ENCODE results near the gene TMEFF2.
"Not testable (repeated sequence)": the region's sequence is repeated elsewhere in the genome, so short reads cannot be mapped to it uniquely, and the experiment has no call there.

The TMEFF2 gene

GRCh38 chr2:192183296-192183695 is 11.4 kb downstream of the TMEFF2 start:
- no peak for DNase-seq

- DNase-seq = no peak
Measured at GRCh38 chr2:192166946-192167345, 27.8 kb downstream of the TMEFF2 start.

GRCh38 chr2:192165842-192166241 is 28.9 kb downstream of the TMEFF2 start:
- DNase-seq = no peak

- no peak for DNase-seq
Measured at GRCh38 chr2:192162392-192163042, 32.2 kb downstream of the TMEFF2 start.

- no peak for DNase-seq
Measured at GRCh38 chr2:192161656-192162290, 33.0 kb downstream of the TMEFF2 start.

GRCh38 chr2:192159736-192160135 is 35.0 kb downstream of the TMEFF2 start:
- no peak for DNase-seq

- no peak for DNase-seq
Measured at GRCh38 chr2:192159208-192159607, 35.5 kb downstream of the TMEFF2 start.

GRCh38 chr2:192157776-192158175 is 37.0 kb downstream of the TMEFF2 start:
- no peak for DNase-seq

- no peak for DNase-seq
Measured at GRCh38 chr2:192155511-192156118, 39.1 kb downstream of the TMEFF2 start.

GRCh38 chr2:192153561-192153960 is 41.2 kb downstream of the TMEFF2 start:
- DNase-seq = no peak

- DNase-seq = no peak
Measured at GRCh38 chr2:192151853-192152252, 42.9 kb downstream of the TMEFF2 start.

- DNase-seq = no peak
Measured at GRCh38 chr2:192150166-192150565, 44.6 kb downstream of the TMEFF2 start.

GRCh38 chr2:192148620-192149321 is 46.0 kb downstream of the TMEFF2 start:
- DNase-seq = no peak

GRCh38 chr2:192148241-192148619 is 46.5 kb downstream of the TMEFF2 start:
- no peak for DNase-seq

- DNase-seq = no peak
Measured at GRCh38 chr2:192146069-192147015, 48.4 kb downstream of the TMEFF2 start.

GRCh38 chr2:192145496-192145895 is 49.2 kb downstream of the TMEFF2 start:
- no peak for DNase-seq

GRCh38 chr2:192140236-192140839 is 54.4 kb downstream of the TMEFF2 start:
- DNase-seq = no peak

- DNase-seq = no peak
Measured at GRCh38 chr2:192139813-192140212, 54.9 kb downstream of the TMEFF2 start.

- DNase-seq = no peak
Measured at GRCh38 chr2:192137451-192137850, 57.3 kb downstream of the TMEFF2 start.

GRCh38 chr2:192132604-192133003 is 62.1 kb downstream of the TMEFF2 start:
- DNase-seq = not testable (repeated sequence)

- DNase-seq = not testable (repeated sequence)
Measured at GRCh38 chr2:192130312-192130711, 64.4 kb downstream of the TMEFF2 start.

- no peak for DNase-seq
Measured at GRCh38 chr2:192128655-192129054, 66.1 kb downstream of the TMEFF2 start.
